Ovary (tissue), 9 donors: ENCODE measurements around the gene TXNDC2. TPM values are rescaled to one million over a fixed set of nuclear protein-coding genes. Genes with fewer than 3 reads are reported as not detected.
A peak's percentile ranks its signal among the peaks of the same experiment; 100 is the strongest.

ENCODE experiments used
- DNase-seq, 5 donors: peaks; one replicate each; pipeline ENCODE4 v3.0.0-alpha.2; 2019 to 2020
- H3K27ac ChIP-seq, 2 donors: fragments of 200-600 bp; one replicate each; pipeline versions ENCODE4 v1.5.1 to v1.8.0; 2019 to 2022
- H3K27me3 ChIP-seq: fragments of 200-600 bp; one replicate; pipeline ENCODE4 v1.8.0; 2022
- H3K36me3 ChIP-seq: fragments of 200-600 bp; sonication (generic); one replicate; pipeline ENCODE4 v1.5.1; 2019
- H3K4me1 ChIP-seq: one replicate; pipeline ENCODE4 v1.8.1; 2013; ENCODE audit warnings: mild to moderate bottlenecking, moderate library complexity; ENCODE audit not compliant: insufficient read depth
- H3K4me3 ChIP-seq: fragments of 200-600 bp; sonication (generic); one replicate; pipeline ENCODE4 v1.5.1; 2017
- H3K9me3 ChIP-seq, 2 donors: fragments of 200-600 bp in 1 of 2; sonication (generic) in 1 of 2; one replicate each; pipeline versions ENCODE4 v1.5.1 to v1.8.1; 2013 to 2019; ENCODE audit warnings: mild to moderate bottlenecking in 1 of 2, moderate library complexity in 1 of 2
- CTCF ChIP-seq, 3 donors: fragments of 450-650 bp in 2 of 3; fragments of 200-600 bp in 1 of 3; IDR thresholded peaks; one replicate each; pipeline versions ENCODE4 v1.5.1 to v1.8.0; 2016 to 2022; ENCODE audit warnings: antibody characterized with exemption in 3 of 3, mild to moderate bottlenecking in 1 of 3
- EP300 ChIP-seq: sonication (generic); formaldehyde crosslinking; IDR thresholded peaks from one replicate; pipeline ENCODE4 v1.6.1; 2017; ENCODE audit warnings: antibody characterized with exemption
- POLR2A ChIP-seq: fragments of 450-650 bp; IDR thresholded peaks from one replicate; pipeline ENCODE4 v1.6.1; 2017; ENCODE audit warnings: antibody characterized with exemption, mild to moderate bottlenecking, moderate library complexity
- WGBS, 3 donors: extraction: QIAGEN DNeasy Blood & Tissue Kit in 1 of 3; methylation state at CpG; one replicate each; pipeline versions ENCODE4 v1.1.5 to v1.1.7; 2013 to 2017; 5-methylcytosine and 5-hydroxymethylcytosine counted together
- intact Hi-C, 4 donors: fragments of 100-400 bp; cut with DNase I; formaldehyde crosslinking; loops; one replicate each; pipeline versions ENCODE4 v1.11.0 to v1.15.1; 2022 to 2023
- polyA plus RNA-seq, 2 donors: library from polyadenylated mRNA; stranded (reverse); fragments of 200-250 nt in 1 of 2; fragments of 350-450 nt in 1 of 2; fragmentation: Illumina TruSeq in 1 of 2; extraction: RNeasy Lipid Tissue Mini Kit (QIAGEN cat#74804) in 1 of 2; gene quantifications; one replicate each; pipeline ENCODE4 v1.2.3, GENCODE V29; 2013 to 2014
- small RNA-seq: library from RNA; depleted of rRNA; stranded (forward); fragments of <200 nt; gene quantifications from one replicate; pipeline ENCODE3, GENCODE V24; 2016
- total RNA-seq, 7 donors: library from RNA; depleted of rRNA in 2 of 7; stranded (reverse); fragments of >200 nt in 2 of 7; fragmentation: NEBNext Ultra II Directional in 3 of 7; extraction: Animal tissue kit (Norgen Biotek cat#: 25700) in 3 of 7; gene quantifications; one replicate each; pipeline versions ENCODE4 v1.1.0 to v1.2.4, GENCODE V29; 2016 to 2023
- donor health status: DM: no; HTN: no; CAD: no; lungs with moderate emphysema.
- donor health status: DM: no; HTN: no; CAD: no.
- donor health status: Bipolar disorder and iron deficiency.
- donor health status: DM: yes; HTN: yes; CAD: no.
- donor health status: DM: no; HTN: no; CAD: no.
- donor health status: DM: yes; HTN: yes; CAD: no.

Gene TXNDC2
- total and polyA plus RNA-seq, 9 donors = 0.10 to 0.91 (median 0.36) TPM; not detected in 1

- WGBS, 3 donors = 47 to 51% (median 48%) methylated on average over 5 of the region's 5 CpGs
- Histone ChIP-seq H3K27me3 (no peaks in the 10 kb centered on the region), H3K4me1 (peaks cover 3% of the 10 kb centered on the region), H3K4me3 (no peak overlapping the region), H3K9me3 (no peaks in the 10 kb centered on the region), H3K27ac (no peak overlapping the region), H3K36me3 (no peaks in the 10 kb centered on the region)
- no peak for DNase-seq
- TF ChIP-seq EP300 (no peak), POLR2A (no peak), CTCF (IDR thresholded peaks at IDR 0.05) (no peak)
- intact Hi-C loops = no loop called here
Measured at GRCh38 chr18:9931678-9932077, 45.9 kb downstream of the TXNDC2 start.

GRCh38 chr18:9933865-9934264 is 48.1 kb downstream of the TXNDC2 start:
- no peak overlapping the region for H3K27ac ChIP-seq
- no peaks in the 10 kb centered on the region for H3K36me3 ChIP-seq

GRCh38 chr18:9934274-9934673 is 48.5 kb downstream of the TXNDC2 start:
- no peak overlapping the region for H3K27ac ChIP-seq
- peaks cover under 1% of the 10 kb centered on the region for H3K4me1 ChIP-seq
- TF ChIP-seq CTCF (IDR thresholded peaks at IDR 0.05) (no peak), POLR2A (no peak), EP300 (no peak)
- no peak overlapping the region for H3K4me3 ChIP-seq
- no peaks in the 10 kb centered on the region for H3K9me3 ChIP-seq
- H3K36me3 ChIP-seq = no peaks in the 10 kb centered on the region
- 85 to 86% (median 86%) methylated on average over 3 of the region's 3 CpGs for WGBS, 3 donors
- intact Hi-C loops = no loop called here
- DNase-seq = no peak
- H3K27me3 ChIP-seq = no peaks in the 10 kb centered on the region

More at GRCh38 chr18:9933865-9934264, 48.1 kb downstream of the TXNDC2 start:
- TF ChIP-seq POLR2A (no peak), EP300 (no peak), CTCF (IDR thresholded peaks at IDR 0.05) (no peak)
- H3K9me3 ChIP-seq = no peaks in the 10 kb centered on the region
- H3K27me3 ChIP-seq = no peaks in the 10 kb centered on the region
- 77 to 90% (median 84%) methylated on average over 3 of the region's 3 CpGs for WGBS, 3 donors
- peaks cover 3% of the 10 kb centered on the region for H3K4me1 ChIP-seq
- intact Hi-C loops = no loop called here
- DNase-seq = no peak
- no peak overlapping the region for H3K4me3 ChIP-seq

Small RNAs within 50 kb of the gene (small RNA-seq; reads per million reads assigned to genes)
- gene RNA5SP449 (not detected), gene RNA5SP450 (4.5 reads per million, percentile 79 among the genes with 10 or more reads in this experiment)

Other genes with a start within 250 kb of the TXNDC2 start
- gene RAB31, start 177.7 kb upstream of the TXNDC2 start, total RNA-seq = 100 to 1,000 TPM in 3 of 7 donors, 10 to 100 TPM in 4; 37.9 to 188 (median 62.8) TPM
- gene RAB31, start 177.7 kb upstream of the TXNDC2 start, polyA plus RNA-seq = 100 to 1,000 TPM in 1 of 2 donors, 10 to 100 TPM in 1; 44.3 to 163 TPM
- 100 to 1,000 TPM; 184 to 369 (median 254) TPM for gene VAPA, start 28.0 kb downstream of the TXNDC2 start, total RNA-seq
- gene VAPA, start 28.0 kb downstream of the TXNDC2 start, polyA plus RNA-seq = 100 to 1,000 TPM; 164 to 339 TPM